ENCODE data around the gene ZNF10.
A peak's percentile ranks its signal among the peaks of the same experiment; 100 is the strongest.

Gene ZNF10

GRCh38 chr12:133107121-133107520 is 23.3 kb upstream of the ZNF10 start:
- H3K4me3 ChIP-seq (ENCODE audit: low read depth, low read length), result no peak overlapping the region
- CTCF ChIA-PET, result no interaction called here
- TF ChIP-seq CTCF (IDR thresholded peaks at IDR 0.05; ENCODE audit: insufficient read depth, low read length, missing control alignments), result no peak
- POLR2A ChIA-PET, result no interaction called here
- DNase-seq (ENCODE audit: low read depth, low spot score), result no peak

- TF ChIP-seq CTCF (IDR thresholded peaks at IDR 0.05; ENCODE audit: insufficient read depth, low read length, missing control alignments), result no peak
- ChIA-PET POLR2A (no interaction called here), CTCF (no interaction called here)
- DNase-seq (ENCODE audit: low read depth, low spot score), result no peak
- H3K4me3 ChIP-seq (ENCODE audit: low read depth, low read length), result no peak overlapping the region
Observed at GRCh38 chr12:133108150-133108549, 22.3 kb upstream of the ZNF10 start.

GRCh38 chr12:133120385-133121191 is 9.8 kb upstream of the ZNF10 start:
- DNase-seq (ENCODE audit: low read depth, low spot score), result no peak
- H3K4me3 ChIP-seq (ENCODE audit: low read depth, low read length), result no peak overlapping the region
- ChIA-PET CTCF (no interaction called here), POLR2A (no interaction called here)
- no peak for TF ChIP-seq CTCF (IDR thresholded peaks at IDR 0.05; ENCODE audit: insufficient read depth, low read length, missing control alignments)

- ChIA-PET POLR2A (no interaction called here), CTCF (no interaction called here)
- no peak overlapping the region for H3K4me3 ChIP-seq (ENCODE audit: low read depth, low read length)
- no peak for DNase-seq (ENCODE audit: low read depth, low spot score)
- no peak for TF ChIP-seq CTCF (IDR thresholded peaks at IDR 0.05; ENCODE audit: insufficient read depth, low read length, missing control alignments)
Observed at GRCh38 chr12:133124674-133125073, 5.8 kb upstream of the ZNF10 start.

- POLR2A ChIA-PET, result interaction anchor here (1.2 to 1.4 kb wide), 2 partner anchors 50 to 52 kb away, joined by 4 to 5 read pairs; partner anchors contain the start of gene ZNF268
- DNase-seq (ENCODE audit: low read depth, low spot score), result no peak
- peak overlapping the region; percentile 93 for H3K4me3 ChIP-seq (ENCODE audit: low read depth, low read length)
- CTCF ChIA-PET, result no interaction called here
- no peak for TF ChIP-seq CTCF (IDR thresholded peaks at IDR 0.05; ENCODE audit: insufficient read depth, low read length, missing control alignments)
Observed at GRCh38 chr12:133129368-133130037, 924 bp upstream of the ZNF10 start.

- peak overlapping the region; percentile 93 for H3K4me3 ChIP-seq (ENCODE audit: low read depth, low read length)
- TF ChIP-seq CTCF (IDR thresholded peaks at IDR 0.05; ENCODE audit: insufficient read depth, low read length, missing control alignments), result no peak
- DNase-seq (ENCODE audit: low read depth, low spot score), result no peak
- CTCF ChIA-PET, result interaction anchor here (0.7 to 1.3 kb wide), 2 partner anchors 50 kb away, joined by 3 to 4 read pairs; partner anchors contain the start of gene ZNF268
- POLR2A ChIA-PET, result interaction anchor here (1.2 to 1.4 kb wide), 2 partner anchors 51 kb away, joined by 4 to 5 read pairs; partner anchors contain the start of gene ZNF268
Observed at GRCh38 chr12:133130808-133131128, 341 bp downstream of the ZNF10 start.

All from AG04449 (cell line).